Measurements from ENCODE around the gene FAM124A.

FAM124A gene

DNA sequence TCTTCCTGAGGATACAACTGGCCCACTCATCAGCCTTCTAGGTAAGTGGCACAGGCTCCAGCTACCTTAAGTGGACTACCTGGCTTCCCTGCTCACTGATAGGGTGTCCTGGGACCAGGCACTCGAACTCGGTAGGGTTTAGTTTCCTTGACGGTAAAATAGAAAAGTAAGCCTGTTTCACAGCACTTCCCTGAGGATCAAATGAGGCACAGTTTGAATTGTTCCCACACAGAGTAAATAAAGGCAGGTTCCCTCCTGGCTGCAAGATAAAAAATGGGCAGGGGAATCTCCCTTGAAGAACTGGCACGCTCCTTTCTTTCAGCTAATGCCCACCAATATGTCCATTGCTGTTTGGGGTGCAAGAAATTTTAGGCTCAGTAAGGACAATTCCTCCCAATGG is 1.1 kb upstream of the FAM124A start:
- DNase-seq = no peak

DNA sequence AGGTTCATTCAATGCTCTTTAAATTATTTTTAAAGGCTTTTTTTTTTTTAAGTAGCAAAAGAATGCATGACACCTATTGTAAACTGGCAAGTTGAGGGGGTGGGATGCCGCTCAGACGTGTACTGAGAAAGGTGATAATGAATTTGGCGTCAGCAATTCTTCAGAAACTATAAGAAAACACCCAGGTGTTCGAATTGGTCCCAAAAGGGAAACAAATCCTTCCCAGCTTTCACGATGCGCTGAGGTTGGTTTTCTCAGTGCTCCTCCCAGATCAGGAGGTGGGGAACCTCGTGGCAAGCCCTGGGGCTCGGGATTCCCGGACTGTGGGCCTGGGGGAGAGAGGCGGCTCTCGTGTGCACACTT is 543 bp upstream of the FAM124A start:
- no peak for DNase-seq

DNA sequence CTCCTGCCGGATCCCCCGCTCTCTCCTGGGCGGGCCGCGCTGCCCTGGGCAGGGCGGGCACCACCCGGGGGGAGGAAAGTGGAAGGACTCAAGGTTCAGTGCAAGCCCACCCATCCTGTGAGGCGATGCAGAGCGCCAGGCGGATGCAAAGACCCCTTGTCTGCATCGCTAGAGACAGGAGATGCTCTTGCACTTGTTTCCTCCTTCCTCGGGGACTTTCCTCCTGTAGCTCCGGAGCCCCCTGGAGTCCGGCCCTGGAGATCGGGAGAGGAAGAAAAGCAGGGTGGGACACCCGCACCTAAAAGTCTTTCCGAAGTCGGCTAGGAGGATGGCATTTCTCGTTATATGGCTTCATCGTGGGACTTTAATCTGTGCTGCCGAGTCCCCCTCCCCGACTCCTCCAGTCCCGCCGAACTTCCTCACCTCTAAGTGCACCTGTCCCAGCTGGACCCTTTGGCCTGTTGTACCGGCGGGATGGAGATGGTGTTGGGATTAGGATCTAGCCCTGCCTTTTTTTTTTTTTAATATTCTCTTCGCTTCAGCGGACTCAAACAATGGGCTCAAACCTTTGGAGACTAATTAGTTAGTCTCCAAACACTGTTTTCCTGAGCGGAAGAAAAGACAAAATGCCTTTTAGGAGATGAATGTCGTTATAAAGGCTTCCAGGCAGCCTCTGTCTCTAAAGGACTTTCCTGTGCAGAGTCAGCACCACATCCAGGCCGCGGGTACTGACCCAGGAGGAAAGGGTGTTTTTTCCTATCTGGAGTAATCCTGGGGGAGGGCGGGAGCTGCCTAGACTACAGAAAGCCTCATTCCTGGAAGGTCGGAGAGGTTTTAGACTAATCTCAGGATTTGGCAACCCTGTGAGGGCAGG is 725 bp downstream of the FAM124A start:
- peak in 3 of 4 experiments; percentile 6 to 20 (median 16) for DNase-seq

DNA sequence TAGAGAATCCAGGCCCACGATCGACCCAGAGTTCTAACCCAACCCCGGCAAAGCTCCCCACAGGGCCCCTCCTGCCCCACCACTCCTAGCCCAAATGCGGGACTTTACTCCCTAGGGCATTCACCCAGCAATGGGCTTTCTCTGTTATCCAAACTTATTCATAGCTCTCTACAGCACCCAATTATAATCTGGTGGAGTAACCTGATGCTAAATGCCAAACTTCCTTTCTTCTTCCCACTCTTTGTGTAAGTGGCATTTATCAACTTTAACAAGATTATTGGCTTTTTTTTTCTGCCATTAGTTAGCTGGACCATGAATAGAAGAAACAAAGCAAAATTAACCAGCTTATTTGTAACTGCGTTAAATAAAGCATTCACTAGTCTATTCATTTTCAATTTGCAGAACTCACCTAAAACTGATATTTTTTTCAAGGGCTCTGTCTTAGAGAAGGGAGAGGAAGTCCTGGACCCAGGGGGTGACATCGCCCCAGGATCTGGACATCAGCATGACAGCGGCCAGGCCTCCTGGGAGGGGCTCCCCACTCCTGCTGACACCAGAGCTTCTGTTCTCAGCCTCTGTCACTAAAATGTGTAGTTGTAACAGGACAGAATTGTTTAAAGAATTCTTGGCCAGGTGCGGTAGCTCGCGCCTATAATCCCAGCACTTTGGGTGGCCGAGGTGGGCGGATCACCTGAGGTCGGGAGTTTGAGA is 1.5 kb downstream of the FAM124A start:
- DNase-seq = peak; percentile 42 to 71 (median 57)

DNA sequence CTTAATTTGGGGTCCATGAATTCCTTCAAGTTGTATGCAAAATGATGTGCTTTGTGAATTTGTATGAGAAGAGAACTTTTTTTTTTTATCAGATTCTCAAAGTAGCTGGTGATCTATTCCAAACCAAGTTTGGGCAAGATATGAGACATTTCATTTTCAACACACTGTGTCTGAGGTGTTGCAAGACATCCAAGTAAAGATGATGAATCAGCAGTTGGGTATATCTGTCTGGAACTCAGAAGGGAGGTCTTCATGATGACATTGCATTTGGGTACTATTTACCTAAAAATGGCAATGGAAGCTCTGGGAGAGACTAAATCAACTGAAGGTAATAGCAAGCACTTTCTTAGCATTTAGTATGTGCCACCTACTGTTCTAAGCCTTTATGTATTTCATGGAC is 2.8 kb downstream of the FAM124A start:
- peak in 2 of 4 experiments; percentile 40 to 48 for DNase-seq

DNA sequence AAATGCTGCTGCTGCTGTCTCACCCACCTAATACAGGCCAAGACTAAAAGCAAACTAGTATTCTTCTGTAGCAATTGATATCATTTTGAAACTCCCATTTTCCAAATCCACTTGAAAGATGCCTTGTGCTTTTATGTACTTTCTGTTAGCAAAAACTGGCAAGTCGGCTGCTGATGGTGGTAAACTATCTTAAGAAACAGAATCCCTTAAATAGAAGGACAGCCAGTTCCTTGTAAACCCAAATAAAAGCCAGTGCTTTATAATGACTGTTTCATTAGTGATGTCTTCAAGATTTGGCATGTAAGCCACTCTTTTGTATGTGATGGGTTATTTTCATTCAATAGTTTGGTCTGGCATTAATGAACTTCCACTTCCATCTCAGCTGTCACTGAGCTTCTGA is 5.2 kb downstream of the FAM124A start:
- no peak for DNase-seq

DNA sequence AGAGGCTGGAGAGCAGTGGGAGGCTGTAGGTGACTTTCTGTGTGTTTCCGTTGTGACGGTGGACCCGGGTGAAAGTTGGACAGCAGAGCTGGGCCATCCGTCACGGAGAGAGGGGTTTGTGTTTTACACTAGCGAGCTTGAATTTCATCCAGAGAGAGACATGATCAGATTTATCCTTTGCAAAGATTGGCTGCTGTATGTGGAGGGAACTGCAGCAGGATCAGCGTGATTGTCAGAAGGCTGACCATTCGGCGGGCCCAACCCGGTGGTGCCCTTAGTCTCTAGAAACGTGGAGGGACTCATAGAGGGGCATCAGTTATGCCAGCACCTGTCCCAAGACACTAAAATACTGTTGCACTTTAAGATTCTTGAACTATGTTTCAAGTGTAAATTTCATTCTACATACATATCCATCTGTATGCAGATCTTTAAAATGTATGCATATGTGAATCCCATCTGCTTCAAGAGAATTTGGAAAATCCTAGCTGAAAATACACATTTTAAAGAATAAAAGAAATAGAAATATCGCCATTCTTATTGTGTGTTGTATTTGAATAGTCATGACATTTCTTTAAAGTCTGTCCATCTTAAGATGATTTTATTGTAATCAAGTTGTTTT is 7.0 kb downstream of the FAM124A start:
- no peak for DNase-seq

DNA sequence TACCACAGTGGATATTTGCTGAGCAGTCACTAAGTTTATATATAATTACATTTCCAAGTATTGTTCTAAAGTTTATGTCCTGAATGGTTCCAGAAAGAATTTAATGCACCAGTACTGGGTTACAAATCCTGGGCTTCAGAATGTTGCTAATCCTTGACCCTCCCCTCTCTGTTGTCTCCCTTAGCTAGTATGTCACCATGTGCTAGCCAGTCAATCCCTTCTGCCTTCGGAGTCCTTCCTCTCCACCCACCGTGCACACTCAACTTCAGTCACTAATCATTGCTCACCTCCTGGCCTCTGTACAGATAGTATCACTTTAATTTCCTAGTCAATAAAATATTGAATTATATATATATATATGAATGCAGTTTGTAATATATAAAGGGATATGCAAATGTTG is 7.5 kb downstream of the FAM124A start:
- no peak for DNase-seq

DNA sequence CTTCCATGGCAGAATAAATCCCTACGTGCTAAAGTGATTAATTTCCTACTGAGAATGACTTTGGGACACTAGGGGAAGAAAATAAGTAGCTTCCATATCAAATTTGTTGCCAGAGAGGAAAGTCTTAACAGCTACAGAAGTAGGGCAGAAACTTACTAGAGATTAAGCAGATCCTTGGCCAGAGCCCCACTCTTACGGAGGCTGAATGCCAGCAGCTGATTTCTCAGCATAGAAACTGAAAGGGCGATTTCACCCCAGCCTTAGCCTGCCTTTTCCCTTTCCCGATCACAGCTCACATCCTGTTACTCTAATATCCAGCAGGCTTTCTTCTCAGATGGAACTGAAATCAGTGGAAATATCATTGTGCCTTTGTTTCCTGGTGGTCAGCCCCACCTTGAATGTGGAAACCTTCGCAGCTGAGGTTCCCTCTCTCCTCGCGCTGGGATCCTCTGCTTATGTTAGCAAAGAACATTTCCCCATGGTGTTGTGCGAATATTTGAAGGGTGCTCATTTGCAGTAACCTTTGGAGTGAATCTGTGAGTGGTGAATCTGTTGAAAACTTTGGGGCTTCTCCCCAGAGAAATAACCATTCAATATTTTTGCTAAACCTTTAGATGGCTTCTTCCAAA is 8.4 kb downstream of the FAM124A start:
- DNase-seq = peak in 2 of 4 experiments; percentile 25

DNA sequence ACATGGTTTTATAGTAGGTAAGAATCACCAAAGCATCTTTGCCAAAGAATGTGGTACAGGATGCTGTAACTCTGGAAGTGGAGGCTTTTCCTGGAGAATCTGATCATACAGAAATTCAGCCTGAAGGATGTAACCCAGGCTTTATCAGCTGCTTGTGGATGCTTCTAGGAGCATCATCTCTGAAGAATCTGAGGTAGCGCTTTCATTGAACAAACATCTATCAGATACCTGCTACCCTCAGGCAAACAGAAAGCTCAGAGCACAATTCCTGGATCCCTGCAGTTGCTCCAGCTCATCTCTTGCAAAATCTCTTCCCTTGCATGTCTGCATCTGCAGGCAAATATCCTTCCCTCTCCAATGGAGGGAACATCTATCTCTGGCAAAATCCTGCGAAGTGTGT is 9.3 kb downstream of the FAM124A start:
- no peak for DNase-seq

DNA sequence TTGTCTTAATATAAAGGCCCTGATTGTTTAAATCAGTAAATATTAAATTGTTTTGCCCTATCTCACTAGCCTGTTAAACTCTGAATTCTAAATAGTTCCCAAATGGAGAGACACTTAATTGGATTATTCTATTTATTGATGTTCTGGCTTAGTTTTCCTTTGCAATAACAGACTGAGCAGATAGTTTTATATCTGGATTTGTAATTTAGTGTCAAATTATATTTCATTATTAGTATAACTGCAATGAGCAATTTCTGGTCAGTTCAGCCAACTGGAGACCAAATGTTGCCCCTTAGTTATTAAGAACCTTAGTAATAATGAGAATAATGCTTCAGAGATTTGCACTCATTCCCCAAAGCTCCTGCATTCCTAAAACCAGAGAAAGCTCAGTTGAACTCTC is 10.1 kb downstream of the FAM124A start:
- DNase-seq = no peak

DNA sequence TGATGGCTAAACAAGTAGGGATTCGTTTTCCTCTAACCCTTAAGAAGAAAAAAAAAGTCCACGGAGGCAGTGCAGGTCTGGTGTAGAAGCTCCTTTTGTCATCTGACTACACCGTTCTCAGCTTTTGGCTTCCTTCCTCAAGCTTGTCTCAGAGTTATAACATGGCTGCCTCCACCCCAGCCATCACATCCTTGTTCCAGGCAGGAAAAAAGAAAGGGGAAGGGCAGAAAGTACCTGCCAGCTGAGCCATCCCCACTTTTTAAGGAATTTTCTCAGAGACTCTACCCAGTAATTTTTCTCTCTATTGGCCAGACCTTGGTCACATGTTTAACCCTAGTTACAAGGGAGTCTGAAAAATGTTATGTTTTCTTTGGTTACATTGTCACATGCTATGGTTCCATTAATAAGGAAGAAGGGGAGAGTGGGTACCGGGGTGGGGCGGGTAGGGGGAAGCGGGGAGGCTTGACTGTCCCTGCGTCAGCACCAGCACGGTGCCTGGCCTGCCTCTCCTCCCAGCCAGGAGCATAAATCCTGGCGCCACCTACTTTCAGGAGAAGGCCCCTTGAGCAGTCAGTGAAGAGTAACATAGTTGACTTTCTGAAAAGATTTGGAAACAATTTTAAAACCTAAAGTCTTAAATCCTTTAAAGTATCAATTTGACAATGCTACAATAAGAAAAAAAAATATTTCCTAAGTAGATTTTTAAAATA is 11.1 kb downstream of the FAM124A start:
- DNase-seq = no peak

DNA sequence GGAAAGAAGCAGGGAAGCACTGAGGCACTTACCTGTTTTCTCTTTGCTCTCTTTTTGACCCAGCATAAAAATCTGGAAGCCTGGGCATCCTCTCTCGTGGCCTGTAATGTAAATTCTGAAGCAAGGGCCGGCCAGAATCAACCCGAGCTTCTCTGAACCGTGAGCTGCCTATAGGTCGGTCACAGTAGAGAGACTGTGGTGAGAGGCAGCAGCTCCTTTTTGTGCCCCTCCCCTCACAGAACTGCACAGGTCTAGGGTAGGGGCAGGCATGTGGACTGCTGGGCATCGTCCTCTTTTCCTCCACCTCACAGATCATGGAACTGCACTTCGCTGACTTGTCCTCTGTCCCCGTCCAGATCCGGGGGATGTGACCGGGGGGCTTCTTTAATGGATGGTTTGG is 12.5 kb downstream of the FAM124A start:
- no peak for DNase-seq

DNA sequence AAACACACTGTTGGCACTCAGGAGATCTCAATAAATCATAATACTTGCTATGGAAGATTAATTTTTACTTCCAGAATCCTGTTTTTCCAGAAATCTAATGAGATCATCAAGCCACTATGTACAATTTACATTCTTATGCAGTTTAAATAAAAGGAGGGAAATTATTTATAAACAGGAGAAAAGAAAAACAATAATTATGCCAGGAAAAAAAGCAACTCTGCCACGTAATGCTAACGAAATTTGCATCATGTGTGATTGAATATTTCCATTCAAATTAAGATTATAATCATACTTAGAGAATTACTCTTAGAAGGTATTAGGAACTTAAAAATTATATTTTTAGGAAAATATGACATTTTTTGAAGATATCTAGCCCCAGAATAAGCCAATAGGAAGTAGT is 13.0 kb downstream of the FAM124A start:
- no peak for DNase-seq

DNA sequence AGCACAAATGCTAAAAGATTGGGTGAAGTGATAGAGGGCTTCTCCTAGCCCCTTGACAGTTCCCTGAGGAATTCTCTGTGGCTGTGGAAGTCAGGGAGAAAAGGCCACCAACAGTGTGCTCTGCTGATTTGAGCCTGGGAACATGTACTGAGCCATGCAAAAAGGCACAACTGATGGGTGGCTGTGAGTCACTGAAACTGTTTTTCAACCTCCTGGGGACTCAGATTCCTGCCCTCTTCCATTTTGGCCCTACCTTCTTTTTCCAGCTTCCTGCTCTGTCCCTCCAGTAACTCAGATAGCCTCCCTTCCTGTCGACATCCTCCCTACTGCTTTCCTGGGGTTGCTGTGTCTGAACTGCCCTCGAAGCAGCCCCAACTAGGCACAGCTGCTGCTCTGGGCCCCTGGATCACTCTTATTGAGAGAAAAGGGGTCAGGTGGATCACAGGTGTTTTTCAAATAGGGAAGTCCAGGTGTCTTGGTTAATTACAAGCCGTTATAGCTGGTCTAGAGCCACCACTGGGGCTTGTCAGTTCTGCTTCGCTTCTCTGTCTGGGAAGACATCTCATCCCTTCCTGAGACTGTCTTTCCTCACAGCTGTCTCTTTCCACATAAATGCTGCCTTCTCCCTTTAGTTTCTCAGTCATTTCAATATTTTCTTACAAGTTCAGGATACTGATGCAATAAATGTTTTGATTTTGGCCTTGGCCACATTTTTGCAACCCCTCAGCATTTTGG is 13.7 kb downstream of the FAM124A start:
- peak in 1 of 4 experiments; percentile 7 for DNase-seq

DNA sequence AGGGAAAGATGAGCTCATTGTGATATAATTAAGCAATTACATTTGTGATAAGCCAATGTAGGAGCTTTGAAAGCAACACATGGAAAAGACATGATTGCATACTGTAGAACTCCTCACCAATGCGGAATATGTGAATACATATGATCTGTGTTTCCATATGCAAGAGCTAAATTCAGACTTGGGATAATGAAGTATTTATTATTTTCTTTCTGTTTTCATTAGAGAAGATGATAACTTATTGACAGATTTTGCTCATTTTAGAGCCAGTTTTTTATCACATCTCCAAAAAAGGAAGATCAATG is 14.2 kb downstream of the FAM124A start:
- DNase-seq = no peak

DNA sequence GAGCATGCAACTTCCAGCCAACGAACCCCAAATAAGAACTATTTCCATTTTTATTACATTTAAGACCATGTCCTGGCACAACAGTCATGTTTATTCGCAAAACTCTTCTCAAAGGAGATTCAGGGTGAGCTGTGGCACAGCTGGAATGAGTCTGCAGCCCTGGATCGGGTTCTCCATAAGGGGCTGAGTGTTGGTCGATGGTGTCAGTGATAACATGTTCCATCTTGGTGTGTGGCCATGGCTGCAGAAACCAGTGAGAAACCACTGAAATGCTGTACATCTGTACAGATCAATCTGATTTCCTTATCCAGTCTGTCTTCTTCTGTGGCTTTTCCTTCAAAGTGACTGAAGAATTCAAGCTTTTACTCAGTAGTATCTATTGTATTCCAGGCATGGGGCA is 15.2 kb downstream of the FAM124A start:
- no peak for DNase-seq

DNA sequence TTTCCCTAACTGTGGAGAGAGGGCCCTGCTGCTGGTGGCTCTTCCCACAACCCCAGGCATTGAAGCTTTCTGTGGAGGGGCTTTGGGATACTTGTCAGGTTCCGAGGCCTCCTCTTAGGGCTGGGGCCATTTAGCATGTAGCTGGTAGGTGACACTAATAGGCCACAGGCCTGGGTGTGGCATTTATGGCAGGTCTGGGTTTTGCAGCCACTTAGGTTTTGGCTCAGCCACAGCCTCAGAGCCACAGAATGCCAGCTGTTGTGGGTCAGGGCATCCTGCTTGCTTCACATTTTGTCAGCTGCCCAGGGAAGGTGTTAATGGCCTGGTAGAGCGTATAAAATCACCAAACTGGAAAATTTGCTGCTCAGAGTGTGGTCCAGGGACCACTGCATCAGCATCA is 15.7 kb downstream of the FAM124A start:
- no peak for DNase-seq

DNA sequence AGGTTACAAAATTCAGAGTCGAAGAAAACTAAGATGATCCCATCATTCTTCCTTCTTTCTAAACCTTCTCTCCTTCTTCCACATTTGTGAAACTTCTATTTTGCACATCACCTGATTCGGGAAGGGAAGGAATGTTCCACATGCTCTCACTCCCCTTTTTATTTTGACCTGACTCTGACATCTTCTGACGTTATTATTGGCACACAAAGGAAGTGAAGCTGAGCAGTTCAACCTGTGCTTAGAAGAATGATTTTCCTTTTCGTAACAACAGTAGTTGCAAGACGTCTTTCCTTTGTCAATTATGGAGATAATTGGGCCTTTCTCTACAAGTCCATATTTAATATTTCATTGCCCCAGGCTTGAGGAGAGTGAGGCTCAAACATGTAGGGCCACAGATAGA is 18.0 kb downstream of the FAM124A start:
- peak in 1 of 4 experiments; percentile 7 for DNase-seq

DNA sequence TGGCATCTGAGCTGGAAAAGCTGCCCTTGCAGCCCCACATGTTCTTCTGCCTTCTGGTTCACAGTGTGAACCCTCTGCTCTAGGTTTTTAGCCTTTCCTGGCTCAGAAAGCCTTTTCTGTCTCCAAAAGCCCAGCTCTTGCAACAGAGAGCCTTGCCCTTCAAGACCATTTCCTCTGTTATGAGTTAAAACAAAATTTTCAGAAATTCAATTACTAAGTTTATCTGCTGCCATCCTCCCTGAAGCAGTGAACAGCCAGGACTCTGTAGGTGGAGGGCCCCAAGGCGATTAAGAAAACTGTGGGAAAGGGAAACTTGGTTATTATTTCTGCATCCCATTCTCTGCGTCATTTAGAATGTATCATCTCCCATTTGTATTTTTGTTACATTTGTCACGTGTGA is 18.8 kb downstream of the FAM124A start:
- no peak for DNase-seq

DNA sequence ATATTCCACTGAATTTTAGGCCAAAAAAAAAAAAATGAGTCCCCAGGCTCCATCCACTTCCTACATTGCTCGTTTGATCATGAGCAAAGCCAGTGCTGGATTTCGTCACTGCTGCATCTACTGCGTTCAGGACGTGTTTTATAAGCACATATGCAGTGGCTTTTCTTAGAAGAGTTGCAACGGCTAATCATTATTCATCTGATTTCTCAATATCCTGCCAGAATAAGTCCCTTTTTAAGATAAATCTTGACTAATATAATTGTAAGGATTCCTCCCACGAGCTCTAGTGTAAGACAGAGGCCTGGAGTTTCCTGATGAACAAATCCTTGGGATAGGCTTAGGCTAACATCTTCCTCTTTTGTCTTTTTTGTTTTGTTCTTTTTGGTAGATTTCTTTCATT is 19.5 kb downstream of the FAM124A start:
- peak; percentile 76 to 91 (median 78) for DNase-seq

DNA sequence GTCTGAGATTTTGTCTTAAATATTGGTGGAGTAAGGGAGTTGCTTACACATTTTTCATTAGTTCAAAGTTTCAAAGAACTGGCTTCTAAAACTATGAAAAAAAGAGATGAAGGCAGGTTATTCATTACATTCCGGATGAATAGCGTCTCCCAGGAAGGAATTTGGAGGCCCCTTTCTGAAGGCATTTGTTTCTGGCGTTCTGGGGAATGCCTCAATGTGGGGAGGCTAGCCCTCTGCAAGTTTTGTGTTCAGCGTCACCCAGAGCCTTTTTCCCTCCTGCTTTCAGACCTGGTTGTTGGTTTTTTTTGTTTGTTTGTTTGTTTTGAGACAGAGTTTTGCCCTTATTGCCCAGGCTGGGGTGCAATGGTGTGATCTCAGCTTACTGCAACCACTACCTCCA is 21.0 kb downstream of the FAM124A start:
- DNase-seq = no peak

Measured in suppressor macrophage (primary cell).